ENCODE data around the gene SLC22A31. TPM values are rescaled to one million over a fixed set of nuclear protein-coding genes. Genes with fewer than 3 reads are reported as not detected.

SLC22A31 gene
- total and polyA plus RNA-seq, 9 of the 15 experiments (the other 6 are each of a cell fraction or from before 2014, with no cell fraction given): 0.29 to 2.2 (median 0.47) TPM; not detected in 3

- no peaks in the 10 kb centered on the region for H3K27me3 ChIP-seq (ENCODE audit: control insufficient read depth in 2 of 2, insufficient read depth in 2 of 2, low read length in 2 of 2)
- TF ChIP-seq POLR2A (conservative IDR thresholded peaks at IDR 0.05): peak; percentile 37; the same call in 1 of the 2 replicates
- TF ChIP-seq ZSCAN32 (CRISPR knock-in tag; IDR thresholded peaks at IDR 0.05): no peak
- peak; percentile 33; the same call in 1 of the 2 replicates for TF ChIP-seq RBFOX2 (IDR thresholded peaks at IDR 0.05; ENCODE audit: low read depth, low read length)
- WGBS (ENCODE audit: insufficient coverage, low coverage, missing lambda C conversion rate): 53% methylated on average over 9 of the region's 12 CpGs
- no peak overlapping the region for H3K27ac ChIP-seq (ENCODE audit: extremely low read depth, low read depth, low read length)
- no peaks in the 10 kb centered on the region for H3K36me3 ChIP-seq (ENCODE audit: control insufficient read depth, insufficient read depth, low read length)
- peaks cover 4% of the 10 kb centered on the region for H3K9me3 ChIP-seq (replicated peaks; ENCODE audit: control insufficient read depth, insufficient read depth, low read depth, low read length)
- ChIA-PET POLR2A (interaction anchor here (1.2 kb wide), 1 partner anchor 83 kb away, joined by 3 read pairs; no protein-coding TSS in a partner anchor), CTCF (ENCODE audit: low intra/inter-chr PET ratio) (no interaction called here)
- H3K79me2 ChIP-seq (ENCODE audit: control insufficient read depth, insufficient read depth, low read length): peaks cover 7% of the 10 kb centered on the region
- in situ Hi-C loops (cut with MboI): no loop called here
- no peak overlapping the region for H3K4me3 ChIP-seq
- no peaks in the 10 kb centered on the region for H3K9me1 ChIP-seq (ENCODE audit: control insufficient read depth, insufficient read depth, low read length)
- FAIRE-seq (no peak), ATAC-seq (no peak), DNase-seq (ENCODE audit: extremely low read depth in 1 of 4, low spot score in 3 of 4) (no peak)
- peaks cover 0 to 39% of the 10 kb centered on the region in 2 experiments; a peak in 3 of 5 replicates for H3K4me1 ChIP-seq (replicated peaks in 1 of 2; ENCODE audit: control insufficient read depth in 2 of 2, insufficient read depth in 2 of 2, low read length in 2 of 2)
- no peak overlapping the region for H2AFZ ChIP-seq (ENCODE audit: low read depth, low read length)
- no peaks in the 10 kb centered on the region for H4K20me1 ChIP-seq (replicated peaks; ENCODE audit: control insufficient read depth, insufficient read depth, low read length)
- intact Hi-C loops (cut with micrococcal nuclease): no loop called here
- H3K9ac ChIP-seq (ENCODE audit: insufficient read depth in 1 of 2, low read depth in 2 of 2, low read length in 2 of 2): peak overlapping the region in 1 of 2 experiments; percentile 68; a peak in 2 of 4 replicates
- no peak overlapping the region for H3K4me2 ChIP-seq (ENCODE audit: insufficient read depth, low read length)
- BruUV-seq (replicated peaks): no TSS peak
These were observed 42.5 kb upstream of the SLC22A31 start for GRCh38 chr16:89242795-89243200.

- Histone ChIP-seq H3K9me3 (replicated peaks; ENCODE audit: control insufficient read depth, insufficient read depth, low read depth, low read length) (peaks cover 4% of the 10 kb centered on the region), H3K27ac (ENCODE audit: extremely low read depth, low read depth, low read length) (peak overlapping the region; percentile 96), H2AFZ (ENCODE audit: low read depth, low read length) (peak overlapping the region; percentile 91), H3K27me3 (ENCODE audit: control insufficient read depth in 2 of 2, insufficient read depth in 2 of 2, low read length in 2 of 2) (no peaks in the 10 kb centered on the region), H3K79me2 (ENCODE audit: control insufficient read depth, insufficient read depth, low read length) (peaks cover 7% of the 10 kb centered on the region), H3K9ac (ENCODE audit: insufficient read depth in 1 of 2, low read depth in 2 of 2, low read length in 2 of 2) (peak overlapping the region; percentile 91 to 97), H3K4me1 (replicated peaks in 1 of 2; ENCODE audit: control insufficient read depth in 2 of 2, insufficient read depth in 2 of 2, low read length in 2 of 2) (peaks cover 0 to 28% of the 10 kb centered on the region in 2 experiments; a peak in 2 of 5 replicates), H3K4me3 (peak overlapping the region; percentile 67), H3K4me2 (ENCODE audit: insufficient read depth, low read length) (peak overlapping the region; percentile 95), H4K20me1 (replicated peaks; ENCODE audit: control insufficient read depth, insufficient read depth, low read length) (no peaks in the 10 kb centered on the region), H3K36me3 (ENCODE audit: control insufficient read depth, insufficient read depth, low read length) (no peaks in the 10 kb centered on the region), H3K9me1 (ENCODE audit: control insufficient read depth, insufficient read depth, low read length) (no peaks in the 10 kb centered on the region)
- whole genome bisulfite sequencing (ENCODE audit: insufficient coverage, low coverage, missing lambda C conversion rate): under 1% methylated on average over 29 of the region's 39 CpGs
- FAIRE-seq (peak; percentile 84), DNase-seq (ENCODE audit: extremely low read depth in 1 of 4, low spot score in 3 of 4) (peak; percentile 77 to 86 (median 82)), ATAC-seq (peak; percentile 90)
- ChIA-PET CTCF (ENCODE audit: low intra/inter-chr PET ratio) (interaction anchor here (0.6 kb wide), 2 partner anchors 75 to 619 kb away, joined by 3 read pairs; no protein-coding TSS in a partner anchor), POLR2A (interaction anchor here (0.5 to 1.2 kb wide), 11 partner anchors 21 to 1703 kb away, joined by 3 read pairs; partner anchors contain the start of gene ZNF778)
- intact Hi-C loops (cut with micrococcal nuclease) (loop anchor here (2.0 kb wide), 2 partner anchors 25 to 249 kb away; partner anchors contain the start of genes ANKRD11 and ZNF778), in situ Hi-C loops (cut with MboI) (no loop called here)
- TSS peak; percentile 91 for BruUV-seq (replicated peaks)
- TF ChIP-seq PTRF (tag; IDR thresholded peaks at IDR 0.05) (no peak), MAX (CRISPR knock-in tag; IDR thresholded peaks at IDR 0.05) (peak; percentile 8; the same call in 1 of the 2 replicates), CC2D1A (IDR thresholded peaks at IDR 0.05) (peak; percentile 67), MTA3 (IDR thresholded peaks at IDR 0.05; ENCODE audit: borderline replicate concordance) (peak; percentile 36), BCL6 (CRISPR knock-in tag; IDR thresholded peaks at IDR 0.05) (no peak), ZNF57 (CRISPR knock-in tag; IDR thresholded peaks at IDR 0.05) (no peak), BRD4 (IDR thresholded peaks at IDR 0.05) (no peak), SAP30 (IDR thresholded peaks at IDR 0.05; ENCODE audit: borderline replicate concordance, insufficient read depth, low read depth, low read length, poor library complexity, severe bottlenecking) (peak; percentile 58), POLR2B (IDR thresholded peaks at IDR 0.05; ENCODE audit: low read depth, partially characterized antibody) (peak; percentile 97), ETV6 (IDR thresholded peaks at IDR 0.05; ENCODE audit: borderline replicate concordance in 1 of 2, low read depth in 2 of 2, low read length in 1 of 2) (peak in 1 of 2 experiments; percentile 78; a peak in 1 of 4 replicates), ETV6 (CRISPR knock-in tag; IDR thresholded peaks at IDR 0.05; ENCODE audit: borderline replicate concordance) (no peak), BACH1 (tag; IDR thresholded peaks at IDR 0.05) (no peak), ZFP1 (CRISPR knock-in tag; IDR thresholded peaks at IDR 0.05) (no peak)
These were observed 41.1 kb upstream of the SLC22A31 start for GRCh38 chr16:89241187-89242007.
